HepG2 (cell line): ENCODE measurements around the gene SLC22A23. TPM values are rescaled to one million over a fixed set of nuclear protein-coding genes. Genes with fewer than 3 reads are reported as not detected.

Experiments used
- ARID4A ChIP-seq: sonication (generic); formaldehyde crosslinking; IDR thresholded peaks from 2 replicates; pipeline ENCODE4 v1.5.0; 2020; ENCODE audit warnings: mild to moderate bottlenecking, missing genetic modification reagents, borderline replicate concordance
- BCL3 ChIP-seq: sonication (generic); formaldehyde crosslinking; IDR thresholded peaks from 2 replicates; pipeline ENCODE4 v1.5.1; 2020; ENCODE audit warnings: mild to moderate bottlenecking, missing genetic modification reagents, moderate library complexity
- CSRNP1 ChIP-seq: sonication (generic); formaldehyde crosslinking; IDR thresholded peaks from 2 replicates; pipeline ENCODE4 v1.8.1; 2023; ENCODE audit warnings: mild to moderate bottlenecking, missing genetic modification reagents
- GTF3A ChIP-seq: sonication (generic); formaldehyde crosslinking; conservative IDR thresholded peaks from 2 replicates; pipeline ENCODE4 v1.4.0; 2020; ENCODE audit warnings: mild to moderate bottlenecking, missing genetic modification reagents
- MBD4 ChIP-seq: IDR thresholded peaks from 2 replicates; pipeline ENCODE4 v1.6.1; 2012; ENCODE audit warnings: low read length, inconsistent platforms, borderline replicate concordance
- MTF1 ChIP-seq: sonication (generic); formaldehyde crosslinking; IDR thresholded peaks from 2 replicates; pipeline ENCODE4 v1.5.0; 2020; ENCODE audit warnings: missing genetic modification reagents
- NKX3-1 ChIP-seq: sonication (generic); formaldehyde crosslinking; IDR thresholded peaks from 2 replicates; pipeline ENCODE4 v1.5.0; 2020; ENCODE audit warnings: missing genetic modification reagents
- NR2F6 ChIP-seq, 2 experiments: IDR thresholded peaks; 2 replicates each; pipeline ENCODE4 v1.6.1; 2016; ENCODE audit warnings: antibody characterized with exemption in 1 of 2, mild to moderate bottlenecking in 1 of 2
- PBX3 ChIP-seq: sonication (generic); formaldehyde crosslinking; IDR thresholded peaks from 2 replicates; pipeline ENCODE4 v1.8.1; 2023; ENCODE audit warnings: missing genetic modification reagents, inconsistent platforms, borderline replicate concordance
- RFX3 ChIP-seq: IDR thresholded peaks from 2 replicates; pipeline ENCODE4 v1.6.1; 2016; ENCODE audit warnings: missing biosample characterization, missing genetic modification reagents
- RFXAP ChIP-seq: sonication (generic); formaldehyde crosslinking; IDR thresholded peaks from 2 replicates; pipeline ENCODE4 v1.4.0; 2020; ENCODE audit warnings: missing genetic modification reagents, borderline replicate concordance
- SATB2 ChIP-seq: sonication (generic); formaldehyde crosslinking; IDR thresholded peaks from 2 replicates; pipeline ENCODE4 v1.5.0; 2020; ENCODE audit warnings: missing genetic modification reagents
- STAT5B ChIP-seq: sonication (generic); formaldehyde crosslinking; IDR thresholded peaks from 2 replicates; pipeline ENCODE4 v1.4.0; 2020; ENCODE audit warnings: missing genetic modification reagents
- TFAP4 ChIP-seq: sonication (generic); IDR thresholded peaks from 2 replicates; pipeline ENCODE4 v1.6.1; 2016; ENCODE audit warnings: low read depth, borderline replicate concordance
- ZNF10 ChIP-seq: sonication (generic); formaldehyde crosslinking; IDR thresholded peaks from 2 replicates; pipeline ENCODE4 v1.4.0; 2020; ENCODE audit warnings: mild to moderate bottlenecking, low read depth, missing genetic modification reagents, borderline replicate concordance
- ZNF224 ChIP-seq: sonication (generic); formaldehyde crosslinking; IDR thresholded peaks from 2 replicates; pipeline ENCODE4 v1.5.0; 2020; ENCODE audit warnings: mild to moderate bottlenecking, missing genetic modification reagents
- ZNF354B ChIP-seq: sonication (generic); formaldehyde crosslinking; IDR thresholded peaks from 2 replicates; pipeline ENCODE4 v1.8.0; 2022; ENCODE audit warnings: mild to moderate bottlenecking, missing genetic modification reagents
- polyA plus RNA-seq, 8 experiments: library from polyadenylated mRNA; depleted of rRNA in 3 of 8; stranded (reverse) in 7 of 8; unstranded in 1 of 8; fragments of >200 nt; fragmentation: Illumina TruSeq in 4 of 8; extraction: Trizol in 4 of 8; gene quantifications; 2 replicates each; pipeline versions ENCODE4 v1.2.1 to v1.2.3, GENCODE V29; 2011 to 2016; ENCODE audit warnings: low read depth in 4 of 8, missing spikeins in 1 of 8, mixed read lengths in 1 of 8; ENCODE audit not compliant: insufficient read depth in 1 of 8
- total RNA-seq, 5 experiments: library from RNA; depleted of rRNA; stranded (reverse); fragments of >200 nt; fragmentation: Illumina TruSeq; extraction: Trizol; gene quantifications; 2 replicates each; pipeline ENCODE4 v1.2.3, GENCODE V29; 2016; ENCODE audit warnings: low read depth in 1 of 5
- TF ChIP-seq, protein P1 (sequence below): sonication (generic); formaldehyde crosslinking; IDR thresholded peaks from 2 replicates; pipeline ENCODE4 v1.4.0; 2020; ENCODE audit warnings: missing genetic modification reagents

The SLC22A23 gene
- total and polyA plus RNA-seq, 2 of the 13 experiments (the other 11 are each of a cell fraction or from before 2014, with no cell fraction given), result 11.8 to 17.5 TPM

GRCh38 chr6:3247255-3248146, 209.3 kb downstream of the SLC22A23 start (continued):
- TF ChIP-seq ZNF10 (CRISPR knock-in tag), result no peak
- TF ChIP-seq CSRNP1 (CRISPR knock-in tag), result no peak
- TF ChIP-seq MBD4, result no peak
- TF ChIP-seq, protein P1, sequence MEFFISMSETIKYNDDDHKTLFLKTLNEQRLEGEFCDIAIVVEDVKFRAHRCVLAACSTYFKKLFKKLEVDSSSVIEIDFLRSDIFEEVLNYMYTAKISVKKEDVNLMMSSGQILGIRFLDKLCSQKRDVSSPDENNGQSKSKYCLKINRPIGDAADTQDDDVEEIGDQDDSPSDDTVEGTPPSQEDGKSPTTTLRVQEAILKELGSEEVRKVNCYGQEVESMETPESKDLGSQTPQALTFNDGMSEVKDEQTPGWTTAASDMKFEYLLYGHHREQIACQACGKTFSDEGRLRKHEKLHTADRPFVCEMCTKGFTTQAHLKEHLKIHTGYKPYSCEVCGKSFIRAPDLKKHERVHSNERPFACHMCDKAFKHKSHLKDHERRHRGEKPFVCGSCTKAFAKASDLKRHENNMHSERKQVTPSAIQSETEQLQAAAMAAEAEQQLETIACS (CRISPR knock-in tag), result no peak
- no peak for TF ChIP-seq ZNF354B (CRISPR knock-in tag)
- TF ChIP-seq SATB2 (CRISPR knock-in tag), result no peak
- TF ChIP-seq TFAP4, result peak; percentile 23; the same call in 1 of the 2 replicates
- no peak for TF ChIP-seq NR2F6 (IDR thresholded peaks at IDR 0.05)
- peak; percentile 8; the same call in 1 of the 2 replicates for TF ChIP-seq NR2F6 (CRISPR knock-in tag; IDR thresholded peaks at IDR 0.05)
- no peak for TF ChIP-seq BCL3 (CRISPR knock-in tag)
- TF ChIP-seq RFXAP, result peak; percentile 56; the same call in 1 of the 2 replicates
- TF ChIP-seq ZNF224 (CRISPR knock-in tag), result no peak
- TF ChIP-seq ARID4A (CRISPR knock-in tag), result no peak; the same call in 1 of the 2 replicates
- TF ChIP-seq STAT5B (CRISPR knock-in tag), result no peak
- TF ChIP-seq NKX3-1 (CRISPR knock-in tag), result no peak
- no peak for TF ChIP-seq GTF3A (CRISPR knock-in tag)
- no peak for TF ChIP-seq PBX3 (CRISPR knock-in tag)
- no peak for TF ChIP-seq MTF1 (CRISPR knock-in tag)
- TF ChIP-seq RFX3, result no peak
